ENCODE measurements around the gene SIRPB2.
A peak's percentile ranks its signal among the peaks of the same experiment; 100 is the strongest.

The SIRPB2 gene

DNA sequence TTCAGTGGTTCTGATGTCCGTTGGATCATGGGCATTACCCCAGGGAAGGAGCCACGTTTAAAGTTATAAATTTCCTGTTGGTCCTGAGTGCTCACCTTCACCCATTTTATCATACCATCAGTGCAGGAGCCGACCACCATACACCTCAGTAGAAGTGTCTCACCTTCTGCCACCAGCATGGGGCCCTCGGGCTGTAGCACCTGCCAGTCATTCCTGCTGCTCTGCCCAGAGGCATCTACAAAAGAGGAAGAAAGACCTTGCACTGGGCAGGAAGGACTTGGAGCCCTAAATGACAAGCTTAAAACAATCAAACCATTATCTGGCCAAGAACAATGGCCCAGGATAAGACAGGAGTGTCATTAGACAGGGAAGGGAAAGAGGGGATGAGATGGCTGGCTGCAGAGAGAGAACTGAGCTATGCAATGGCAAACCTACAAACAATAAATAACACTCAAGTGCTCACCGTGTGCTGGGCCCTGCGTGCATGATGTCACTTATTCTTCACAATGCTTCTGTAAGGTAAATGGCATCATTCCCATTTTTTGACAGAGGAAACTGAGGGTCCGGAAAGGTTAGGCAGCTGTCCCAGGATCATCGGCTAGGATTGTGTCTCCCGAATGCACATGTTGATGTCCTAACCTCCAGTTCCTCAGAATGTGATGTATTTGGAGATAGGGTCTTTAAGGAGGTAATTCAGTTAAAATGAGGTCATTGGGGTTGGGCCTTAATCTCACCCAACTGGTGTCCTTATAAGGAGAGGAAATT is 11.2 kb downstream of the SIRPB2 start:
- TF ChIP-seq CTCF (conservative IDR thresholded peaks at IDR 0.05; ENCODE audit: low read depth, low read length): no peak
- no peak overlapping the region for H3K4me3 ChIP-seq (ENCODE audit: low read depth, low read length)
- no peak for DNase-seq (ENCODE audit: low read depth)

- H3K4me3 ChIP-seq (ENCODE audit: low read depth, low read length): no peak overlapping the region
- no peak for TF ChIP-seq CTCF (conservative IDR thresholded peaks at IDR 0.05; ENCODE audit: low read depth, low read length)
- peak; percentile 44 for DNase-seq (ENCODE audit: low read depth)
These were observed 12.7 kb downstream of the SIRPB2 start for GRCh38 chr20:1478566-1478965.

- no peak for DNase-seq (ENCODE audit: low read depth)
- no peak overlapping the region for H3K4me3 ChIP-seq (ENCODE audit: low read depth, low read length)
These were observed 13.2 kb downstream of the SIRPB2 start for GRCh38 chr20:1477896-1478490.

GRCh38 chr20:1474817-1475603 is 16.2 kb downstream of the SIRPB2 start:
- TF ChIP-seq CTCF (conservative IDR thresholded peaks at IDR 0.05; ENCODE audit: low read depth, low read length): peak; percentile 15
- DNase-seq (ENCODE audit: low read depth): no peak
- H3K4me3 ChIP-seq (ENCODE audit: low read depth, low read length): no peak overlapping the region

More at GRCh38 chr20:1477896-1478490, 13.2 kb downstream of the SIRPB2 start:
- no peak for TF ChIP-seq CTCF (conservative IDR thresholded peaks at IDR 0.05; ENCODE audit: low read depth, low read length)

DNA sequence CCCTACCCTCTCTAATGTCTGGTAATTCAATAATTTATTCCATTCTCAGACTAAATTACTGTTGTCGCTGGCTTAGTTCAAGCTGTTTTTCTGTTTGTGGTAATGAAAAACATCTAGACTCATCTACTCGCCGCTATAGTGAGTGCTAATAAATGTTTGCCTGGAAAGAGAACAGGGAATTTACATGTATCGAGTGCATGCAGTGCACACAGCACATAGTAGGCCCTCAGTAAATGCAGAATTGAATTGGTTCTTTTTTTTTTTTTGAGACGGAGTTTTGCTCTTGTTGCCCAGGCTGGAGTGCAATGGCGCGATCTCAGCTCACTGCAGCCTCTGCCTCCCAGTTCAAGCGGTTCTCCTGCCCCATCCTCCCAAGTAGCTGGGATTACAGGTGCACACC is 16.9 kb downstream of the SIRPB2 start:
- no peak for TF ChIP-seq CTCF (conservative IDR thresholded peaks at IDR 0.05; ENCODE audit: low read depth, low read length)
- no peak for DNase-seq (ENCODE audit: low read depth)
- no peak overlapping the region for H3K4me3 ChIP-seq (ENCODE audit: low read depth, low read length)

- no peak for TF ChIP-seq CTCF (conservative IDR thresholded peaks at IDR 0.05; ENCODE audit: low read depth, low read length)
- H3K4me3 ChIP-seq (ENCODE audit: low read depth, low read length): no peak overlapping the region
- DNase-seq (ENCODE audit: low read depth): no peak
These were observed 17.7 kb downstream of the SIRPB2 start for GRCh38 chr20:1473246-1474220.

Measured in choroid plexus epithelial cell (primary cell).